Measurements from ENCODE around the gene TSHZ1.

The TSHZ1 gene

GRCh38 chr18:75336767-75337166 lies 126.2 kb downstream of the TSHZ1 start:
- in situ Hi-C loops (cut with HindIII; ENCODE audit: low sequenced_read_pairs), result no loop called here
- DNase-seq (ENCODE audit: low read depth, low spot score), result no peak
- no peak overlapping the region for H3K4me3 ChIP-seq (ENCODE audit: low read depth, low read length)
- no peak for TF ChIP-seq CTCF (IDR thresholded peaks at IDR 0.05; ENCODE audit: low read depth, low read length)

GRCh38 chr18:75337348-75337747 lies 126.8 kb downstream of the TSHZ1 start:
- no peak for TF ChIP-seq CTCF (IDR thresholded peaks at IDR 0.05; ENCODE audit: low read depth, low read length)
- in situ Hi-C loops (cut with HindIII; ENCODE audit: low sequenced_read_pairs), result no loop called here

GRCh38 chr18:75338631-75339030 lies 128.0 kb downstream of the TSHZ1 start:
- TF ChIP-seq CTCF (IDR thresholded peaks at IDR 0.05; ENCODE audit: low read depth, low read length), result no peak
- no peak for DNase-seq (ENCODE audit: low read depth, low spot score)

More at GRCh38 chr18:75337348-75337747, 126.8 kb downstream of the TSHZ1 start:
- DNase-seq (ENCODE audit: low read depth, low spot score), result no peak
- H3K4me3 ChIP-seq (ENCODE audit: low read depth, low read length), result no peak overlapping the region

More at GRCh38 chr18:75338631-75339030, 128.0 kb downstream of the TSHZ1 start:
- in situ Hi-C loops (cut with HindIII; ENCODE audit: low sequenced_read_pairs), result no loop called here
- no peak overlapping the region for H3K4me3 ChIP-seq (ENCODE audit: low read depth, low read length)

All from astrocyte of the spinal cord (primary cell).